Retina (tissue), 1 donor: ENCODE measurements around the gene CSNK1D.
A peak's percentile ranks its signal among the peaks of the same experiment; 100 is the strongest.

Experiments
- DNase-seq: peaks from one replicate; pipeline ENCODE4 v3.0.0-alpha.2; 2016

CSNK1D gene

DNA sequence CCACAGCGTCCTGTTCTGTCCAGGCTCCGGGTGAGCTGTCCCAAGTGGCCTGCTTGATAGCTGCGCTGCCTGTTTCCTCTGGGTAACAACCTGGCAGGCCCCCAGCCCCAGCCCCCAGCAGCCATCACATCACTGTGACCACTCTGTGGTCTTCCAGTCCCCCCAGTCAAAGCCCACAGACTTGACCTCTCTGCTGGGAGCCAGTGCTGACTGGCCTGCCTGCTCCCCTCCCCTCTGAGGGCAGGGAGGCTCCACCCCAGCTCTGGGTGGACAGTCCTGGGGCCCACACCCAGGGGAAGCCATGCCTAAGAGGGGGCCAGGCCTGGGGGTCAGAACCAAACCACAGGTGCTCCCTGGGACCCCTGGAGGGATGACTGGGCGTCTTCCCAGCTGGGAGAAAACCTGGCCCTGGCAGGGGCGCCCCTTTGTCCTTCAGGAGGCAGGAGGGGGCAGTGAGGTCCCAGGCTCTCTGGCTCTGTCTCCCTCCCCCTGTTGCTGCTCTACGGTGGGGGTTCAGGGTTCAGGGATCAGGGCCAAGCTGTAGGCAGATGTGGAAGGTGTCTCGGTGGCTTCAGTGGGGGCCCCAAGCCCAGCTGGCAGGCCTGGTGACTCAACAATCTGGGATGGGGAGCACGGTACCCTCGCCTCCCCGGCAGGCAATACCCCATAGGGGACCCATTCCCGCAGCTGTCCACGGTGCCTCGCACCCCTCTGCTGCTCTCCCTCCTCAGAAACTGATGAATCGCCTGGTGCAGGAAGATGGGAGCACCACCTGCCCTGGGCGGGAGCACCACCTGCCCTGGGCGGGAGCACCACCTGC lies 46.5 kb downstream of the CSNK1D start:
- peak; percentile 3 for DNase-seq

GRCh38 chr17:82226146-82226808 lies 47.2 kb downstream of the CSNK1D start:
- DNase-seq, result no peak

GRCh38 chr17:82225368-82226029 lies 48.0 kb downstream of the CSNK1D start:
- DNase-seq, result no peak

- DNase-seq, result no peak
Observed at GRCh38 chr17:82224666-82225065, 48.8 kb downstream of the CSNK1D start.

DNA sequence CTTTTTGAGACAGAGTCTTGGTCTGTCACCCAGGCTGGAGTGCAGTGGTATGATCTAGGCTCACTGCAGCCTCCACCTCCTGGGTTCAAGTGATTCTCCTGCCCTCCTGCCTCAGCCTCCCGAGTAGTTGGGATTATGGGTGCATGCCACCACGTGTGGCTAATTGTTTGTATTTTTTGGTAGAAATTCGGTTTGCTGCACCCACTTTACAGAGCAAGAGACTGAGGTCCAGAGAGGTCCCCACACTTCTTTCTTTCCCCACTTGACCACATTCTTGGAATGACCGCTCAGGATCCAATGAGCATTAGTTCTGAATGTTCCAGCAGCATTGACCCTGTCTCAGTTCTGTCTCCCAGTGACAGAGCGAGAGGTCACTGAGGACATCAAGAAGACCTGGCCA lies 50.0 kb downstream of the CSNK1D start:
- DNase-seq, result no peak

DNA sequence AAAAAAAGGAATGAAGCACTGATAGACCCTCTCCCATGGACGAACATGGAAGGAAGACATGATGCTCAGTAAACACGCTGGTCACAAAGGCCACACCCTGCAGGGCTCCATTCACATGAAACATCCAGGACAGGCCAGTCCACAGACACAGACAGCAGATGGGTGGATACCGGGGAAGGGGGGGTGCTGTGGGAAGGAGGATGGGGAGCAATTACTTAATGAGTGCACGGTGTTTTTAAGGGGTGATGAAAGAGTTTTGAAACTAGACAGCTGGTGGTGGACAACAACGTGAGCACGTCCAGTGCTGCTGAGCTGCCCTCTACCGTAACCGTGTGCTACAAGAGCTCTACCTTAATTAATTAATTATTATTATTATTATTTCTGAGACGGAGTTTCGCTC lies 50.7 kb downstream of the CSNK1D start:
- DNase-seq, result no peak

DNA sequence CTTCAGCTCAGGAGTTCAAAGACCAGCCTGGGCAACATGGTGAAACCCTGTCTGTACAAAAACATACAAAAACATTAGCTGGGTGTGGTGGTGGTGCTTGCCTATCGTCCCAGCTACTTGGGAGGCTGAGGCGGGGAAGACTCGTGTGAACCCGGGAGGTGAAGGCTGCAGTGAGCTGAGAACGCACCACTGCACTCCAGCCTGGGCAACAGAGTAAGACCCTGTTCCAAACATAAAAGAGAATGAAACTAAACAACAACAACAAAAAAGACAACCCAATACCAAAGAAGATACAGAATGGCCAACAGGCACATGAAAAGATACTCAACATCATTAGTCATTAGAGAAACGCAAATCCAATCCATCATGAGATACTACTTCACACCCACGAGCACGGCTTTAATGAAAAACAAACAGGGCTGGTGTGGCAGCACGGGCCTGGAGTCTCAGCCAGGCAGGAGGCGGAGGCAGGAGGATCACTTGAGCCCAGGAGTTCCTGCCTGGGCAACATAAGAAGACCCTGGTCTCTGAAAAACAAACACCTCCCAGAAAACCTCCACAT lies 52.1 kb downstream of the CSNK1D start:
- no peak for DNase-seq

- no peak for DNase-seq
Observed at GRCh38 chr17:82219753-82220709, 53.5 kb downstream of the CSNK1D start.

GRCh38 chr17:82219083-82219482 lies 54.4 kb downstream of the CSNK1D start:
- no peak for DNase-seq

GRCh38 chr17:82218349-82219075 lies 55.0 kb downstream of the CSNK1D start:
- no peak for DNase-seq

- DNase-seq, result no peak
Observed at GRCh38 chr17:82217530-82218204, 55.8 kb downstream of the CSNK1D start.

- DNase-seq, result no peak
Observed at GRCh38 chr17:82217120-82217529, 56.4 kb downstream of the CSNK1D start.

DNA sequence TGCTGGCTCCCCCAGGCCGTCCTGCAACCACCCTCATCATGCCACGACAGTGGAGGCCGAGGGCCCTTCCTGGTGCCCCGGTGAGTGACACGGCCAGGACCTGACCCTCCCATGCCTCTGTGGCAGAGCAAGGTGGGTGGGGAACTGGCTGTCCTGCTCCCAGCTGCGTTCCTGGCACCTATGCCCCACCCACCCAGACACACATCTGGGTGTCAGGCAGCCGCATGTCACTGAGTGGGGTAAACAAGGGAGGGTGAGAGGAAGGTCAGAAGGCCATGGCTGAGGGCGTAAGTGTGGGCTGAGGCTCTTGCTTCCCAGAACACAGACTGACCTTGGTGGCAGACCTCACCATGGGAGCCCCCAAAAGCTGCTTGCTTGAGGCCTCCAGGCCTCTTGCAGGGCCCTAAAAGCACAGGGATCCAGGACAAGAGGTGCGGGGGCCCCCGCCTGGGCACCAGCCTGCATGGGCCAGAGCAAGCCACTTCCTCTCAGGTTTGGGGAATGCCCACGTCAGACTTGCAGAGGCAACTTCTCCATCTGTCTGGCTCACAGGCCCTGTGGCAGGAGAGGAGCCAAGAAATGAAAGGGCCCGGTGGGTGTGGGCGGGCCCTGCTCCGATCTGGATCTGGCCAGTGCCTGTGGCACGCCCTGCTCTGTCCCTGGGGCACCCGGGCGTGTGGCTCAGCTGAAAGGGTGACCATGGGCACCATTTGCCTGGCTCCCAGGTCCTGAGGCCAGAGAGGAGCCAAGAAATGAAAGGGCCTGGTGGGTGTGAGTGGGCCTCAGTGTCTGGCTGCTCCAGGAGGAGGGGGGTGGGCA lies 57.0 kb downstream of the CSNK1D start:
- DNase-seq, result no peak

DNA sequence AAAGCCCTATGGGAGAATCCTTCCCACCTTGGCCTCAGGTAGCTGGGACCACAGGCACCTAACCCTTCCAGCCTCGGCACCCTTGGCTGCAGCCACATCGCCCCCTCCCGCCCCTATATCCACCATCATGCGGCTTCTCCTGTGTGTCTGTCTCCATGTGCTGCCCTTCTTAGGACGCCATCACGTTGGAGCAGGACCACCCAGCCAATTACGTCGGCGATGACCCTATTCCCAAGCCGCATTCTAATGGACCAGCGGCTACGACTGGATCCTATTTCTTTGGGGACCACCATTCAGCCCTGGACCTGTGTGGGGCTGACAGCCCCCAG lies 57.6 kb downstream of the CSNK1D start:
- DNase-seq, result no peak

- no peak for DNase-seq
Observed at GRCh38 chr17:82215095-82215971, 58.2 kb downstream of the CSNK1D start.

DNA sequence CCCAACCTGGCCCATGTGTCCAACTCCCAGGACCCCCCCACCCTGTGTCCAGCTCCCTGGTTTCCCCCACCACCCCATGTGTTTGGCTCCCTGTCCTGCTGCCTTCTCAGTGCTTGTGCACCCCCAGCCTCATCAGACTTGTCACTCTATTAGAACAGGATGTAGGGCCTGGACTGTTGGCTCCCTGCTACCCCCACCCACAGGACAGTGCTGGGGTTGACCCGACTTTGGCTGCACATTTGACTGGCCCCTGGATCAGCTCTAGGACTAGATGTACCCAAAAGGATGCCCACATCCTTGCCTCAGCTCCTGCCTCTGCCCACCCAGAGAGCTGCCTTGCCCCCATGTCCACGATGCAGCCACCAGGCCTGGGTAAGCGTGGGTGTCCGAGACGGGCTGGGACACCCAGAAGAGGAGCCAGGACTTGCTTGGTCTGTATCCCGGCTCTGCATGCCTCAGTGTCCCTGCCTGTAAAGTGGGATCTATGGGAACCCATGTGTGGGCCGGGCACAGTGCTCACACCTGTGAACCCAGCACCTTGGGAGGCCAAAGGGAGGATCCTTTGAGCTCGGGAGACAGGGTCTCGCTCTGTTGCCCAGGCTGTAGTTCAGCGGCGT lies 59.4 kb downstream of the CSNK1D start:
- DNase-seq, result no peak

DNA sequence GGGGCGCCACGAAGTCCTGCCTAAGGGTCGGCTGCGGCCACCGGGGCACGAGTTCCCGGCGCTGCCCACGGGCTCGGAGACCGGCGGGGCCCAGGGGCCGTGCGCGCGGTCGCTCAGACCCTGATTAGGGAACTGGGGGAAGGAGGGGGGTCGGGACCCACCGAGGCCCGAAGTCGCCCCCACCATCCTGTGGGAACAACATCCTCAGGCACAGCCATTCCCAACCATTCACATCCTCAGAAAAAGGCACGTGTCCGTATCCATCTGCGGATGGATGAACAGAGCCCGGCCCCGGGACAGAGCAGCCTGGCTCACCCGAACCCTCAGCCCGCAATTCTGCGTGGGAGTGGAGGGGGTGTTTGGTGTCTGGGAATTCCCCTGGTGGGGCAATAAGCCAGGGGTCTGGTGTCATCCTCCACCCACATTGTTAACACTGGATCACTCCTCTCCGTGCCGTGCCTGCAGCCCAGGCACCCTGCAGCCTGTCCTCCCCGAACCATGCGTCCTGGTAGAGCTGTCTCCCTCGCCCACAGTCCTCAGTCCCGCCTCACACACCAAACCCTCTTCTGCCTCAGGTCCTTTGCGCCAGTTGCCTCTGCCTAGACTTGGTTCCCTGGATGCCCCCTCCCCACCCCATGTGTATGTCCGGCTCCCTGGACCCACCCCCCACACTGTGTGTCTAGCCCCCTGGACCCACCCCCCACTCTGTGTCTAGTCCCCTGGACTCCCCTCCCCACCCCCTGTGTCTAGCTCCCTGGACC lies 60.1 kb downstream of the CSNK1D start:
- DNase-seq, result peak; percentile 86
